LoVo (cell line): ENCODE measurements around the gene NDUFS8.

Experiments used
- DNase-seq: peaks from one replicate; pipeline ENCODE4 v3.0.0-alpha.2; 2016; ENCODE audit warnings: low spot score

Gene NDUFS8

DNA sequence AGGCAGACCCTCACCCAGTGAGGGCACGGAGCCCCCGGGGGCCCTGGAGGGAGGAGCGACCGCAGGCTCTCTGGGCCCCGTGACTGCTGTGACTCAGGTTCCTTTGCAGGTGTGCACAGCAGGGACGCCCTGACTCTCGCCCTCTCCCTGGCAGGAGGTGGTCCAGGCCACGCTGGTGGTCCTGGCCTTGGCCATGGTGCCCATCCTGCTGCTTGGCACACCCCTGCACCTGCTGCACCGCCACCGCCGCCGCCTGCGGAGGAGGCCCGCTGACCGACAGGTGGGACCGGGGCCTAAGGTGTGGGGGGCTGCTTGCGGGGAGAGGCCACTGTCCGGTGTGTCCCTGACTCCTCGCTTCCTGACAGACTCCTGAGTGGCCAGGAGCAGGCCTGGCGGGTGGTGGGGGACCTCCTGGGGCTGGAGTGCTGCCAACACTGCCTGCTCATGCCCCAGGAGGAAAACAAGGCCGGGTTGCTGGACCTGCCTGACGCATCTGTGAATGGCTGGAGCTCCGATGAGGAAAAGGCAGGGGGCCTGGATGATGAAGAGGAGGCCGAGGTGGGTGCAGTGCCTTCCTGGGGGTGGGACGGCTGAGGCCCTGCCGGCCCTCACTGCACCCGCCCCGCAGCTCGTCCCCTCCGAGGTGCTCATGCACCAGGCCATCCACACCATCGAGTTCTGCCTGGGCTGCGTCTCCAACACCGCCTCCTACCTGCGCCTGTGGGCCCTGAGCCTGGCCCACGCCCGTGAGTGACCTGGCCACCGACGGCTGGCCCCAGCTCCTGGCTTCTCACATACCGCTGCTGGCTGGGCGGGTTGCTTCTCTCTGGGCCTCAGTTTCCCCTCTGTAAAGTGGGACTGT lies 19.3 kb downstream of the NDUFS8 start:
- DNase-seq: no peak

DNA sequence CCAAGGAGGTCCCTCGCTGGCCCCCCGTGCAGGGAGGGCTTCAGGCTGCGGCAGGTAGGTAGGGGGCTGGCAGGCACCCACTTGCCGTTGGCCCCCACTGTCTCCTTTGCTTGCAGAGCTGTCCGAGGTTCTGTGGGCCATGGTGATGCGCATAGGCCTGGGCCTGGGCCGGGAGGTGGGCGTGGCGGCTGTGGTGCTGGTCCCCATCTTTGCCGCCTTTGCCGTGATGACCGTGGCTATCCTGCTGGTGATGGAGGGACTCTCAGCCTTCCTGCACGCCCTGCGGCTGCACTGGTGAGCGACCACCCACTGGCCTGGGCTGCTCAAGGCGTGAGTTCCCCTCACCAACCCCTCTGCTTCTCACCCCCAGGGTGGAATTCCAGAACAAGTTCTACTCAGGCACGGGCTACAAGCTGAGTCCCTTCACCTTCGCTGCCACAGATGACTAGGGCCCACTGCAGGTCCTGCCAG lies 19.9 kb downstream of the NDUFS8 start:
- DNase-seq: no peak

DNA sequence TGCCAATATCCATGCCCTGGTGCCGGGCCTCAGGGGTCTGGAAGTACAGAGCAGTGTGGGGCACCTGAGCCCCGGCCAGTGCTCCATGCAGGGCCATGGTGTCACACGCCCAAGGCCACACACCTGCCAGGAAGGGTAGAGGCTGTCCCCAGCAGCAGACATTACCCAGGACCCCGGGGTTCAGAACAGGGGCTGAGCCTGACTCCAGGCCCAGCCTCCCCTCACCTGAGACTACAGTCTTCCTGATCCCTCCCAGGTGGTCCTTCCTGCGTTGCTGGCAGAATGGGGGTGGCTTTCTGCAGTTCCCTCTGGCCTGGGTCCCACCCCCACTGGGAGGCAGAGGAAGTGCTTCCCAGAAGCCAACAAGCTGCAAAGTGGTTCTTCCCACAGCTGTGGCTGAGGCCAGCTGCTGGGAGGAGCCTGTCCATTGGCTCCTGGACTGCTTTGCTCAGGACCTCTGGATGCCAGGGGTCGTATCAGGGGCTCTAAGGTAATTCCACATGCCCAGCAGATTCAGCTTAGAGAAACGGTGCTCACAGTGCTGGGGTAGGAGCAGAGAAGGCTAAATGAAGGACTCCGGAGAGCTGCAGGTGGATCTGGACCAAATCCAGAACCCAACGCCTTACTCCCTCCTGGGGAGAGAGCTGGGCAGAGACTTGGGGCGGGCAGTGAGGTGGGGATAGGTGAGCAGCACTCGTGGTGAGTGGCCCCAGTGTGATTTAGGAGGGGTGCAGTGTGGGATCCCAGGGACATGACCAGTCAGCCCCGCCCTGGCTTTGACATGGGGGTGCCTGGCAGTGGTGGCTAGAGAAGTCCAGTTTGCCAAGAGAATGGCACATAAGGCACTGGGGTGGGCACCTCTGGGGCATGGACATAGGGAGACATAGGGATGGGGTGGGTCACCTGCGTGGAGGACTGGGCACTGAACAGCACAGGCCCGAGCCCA lies 21.0 kb downstream of the NDUFS8 start:
- no peak for DNase-seq

DNA sequence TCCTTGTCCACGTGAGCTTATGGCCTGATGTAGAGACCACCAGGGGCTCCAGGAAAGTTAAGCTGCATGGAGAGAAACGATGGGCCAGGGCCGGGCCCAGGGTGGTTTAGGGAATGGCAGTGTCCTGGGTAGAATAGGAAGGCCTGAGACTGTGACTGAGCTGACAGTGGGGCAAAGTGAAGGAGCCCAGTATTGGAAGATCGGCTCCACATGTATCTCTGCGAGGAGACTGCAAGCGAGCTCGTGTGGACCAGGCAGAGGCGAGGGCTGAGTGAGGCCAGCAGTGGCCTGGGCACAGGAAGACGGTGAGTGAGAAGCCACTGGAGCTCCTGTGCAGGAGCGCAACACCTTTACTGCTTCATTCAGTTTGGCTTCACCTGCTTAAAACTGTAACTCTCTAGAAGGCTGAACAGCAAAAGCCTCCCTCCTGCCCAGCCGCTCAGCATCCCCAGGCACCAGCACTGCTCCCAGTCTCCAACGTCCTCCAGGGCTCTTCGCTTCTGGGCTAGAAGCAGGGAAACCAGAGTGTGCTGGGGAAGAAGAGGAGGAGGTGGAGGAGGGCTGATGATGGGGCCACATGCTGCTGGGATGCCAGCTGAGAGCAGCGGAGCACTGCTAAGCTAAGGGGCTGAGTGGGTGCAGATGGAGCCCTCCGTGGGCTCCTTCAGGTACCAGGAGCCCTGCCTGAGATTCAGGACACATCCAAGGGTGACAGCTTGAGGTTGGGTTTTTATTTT lies 21.8 kb downstream of the NDUFS8 start:
- no peak for DNase-seq

DNA sequence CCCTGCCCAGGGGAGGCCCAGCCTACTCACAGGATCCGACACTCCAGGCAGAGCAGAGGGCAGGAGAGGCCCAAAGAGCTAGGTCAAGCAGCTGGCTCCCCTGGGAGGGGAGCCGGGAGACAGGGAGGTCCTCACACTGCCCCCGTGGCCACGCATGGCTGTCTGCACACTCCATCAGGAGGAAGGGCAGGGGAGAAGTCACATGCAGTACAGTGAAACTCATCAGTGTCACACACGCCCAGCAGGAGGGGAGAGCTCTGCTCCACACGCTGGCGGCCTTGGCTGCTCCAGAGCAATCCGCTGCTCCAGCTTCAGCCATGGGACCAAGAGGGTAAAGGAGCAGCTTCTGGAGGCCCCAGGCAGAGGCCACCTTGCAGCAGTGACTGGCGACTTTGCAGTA lies 22.6 kb downstream of the NDUFS8 start:
- no peak for DNase-seq

DNA sequence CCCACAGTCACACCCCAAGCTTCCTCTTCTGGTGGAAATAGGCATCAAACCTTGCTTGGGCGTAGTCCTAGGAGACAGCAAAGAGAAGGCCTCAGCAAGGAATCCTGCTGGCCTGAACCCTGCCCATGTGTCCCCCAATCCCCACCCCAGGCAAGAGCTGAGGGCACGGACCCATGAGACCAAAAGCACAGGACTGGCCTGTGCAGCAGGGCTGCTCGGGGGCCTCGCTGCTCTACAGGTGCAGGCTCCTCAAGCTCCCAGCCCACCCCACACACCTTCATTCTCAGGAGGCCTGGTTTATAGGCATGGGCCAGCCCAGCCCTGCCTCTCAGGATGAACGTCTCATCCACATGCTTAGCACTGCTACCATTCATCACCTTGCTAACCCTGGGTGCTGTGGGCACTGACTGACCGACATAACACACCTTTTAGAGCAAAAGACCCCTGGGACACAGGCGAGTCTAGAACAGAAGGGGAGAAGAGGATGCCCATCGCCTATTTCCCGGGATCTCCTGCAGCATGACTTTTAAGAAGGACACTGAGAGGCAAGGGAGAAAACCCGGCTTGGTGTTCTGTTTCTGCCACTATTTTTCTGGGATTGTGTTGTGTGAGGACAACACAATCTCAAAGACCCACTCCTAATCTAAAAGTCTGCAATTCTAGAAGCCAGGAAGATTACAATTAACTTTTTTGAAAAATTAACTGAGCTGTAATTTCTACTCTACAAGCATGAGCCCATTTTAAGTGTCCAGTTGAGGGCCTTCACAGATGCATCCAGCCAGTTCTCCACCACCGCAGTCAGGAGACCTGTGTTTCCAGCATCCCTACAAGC lies 23.7 kb downstream of the NDUFS8 start:
- no peak for DNase-seq

DNA sequence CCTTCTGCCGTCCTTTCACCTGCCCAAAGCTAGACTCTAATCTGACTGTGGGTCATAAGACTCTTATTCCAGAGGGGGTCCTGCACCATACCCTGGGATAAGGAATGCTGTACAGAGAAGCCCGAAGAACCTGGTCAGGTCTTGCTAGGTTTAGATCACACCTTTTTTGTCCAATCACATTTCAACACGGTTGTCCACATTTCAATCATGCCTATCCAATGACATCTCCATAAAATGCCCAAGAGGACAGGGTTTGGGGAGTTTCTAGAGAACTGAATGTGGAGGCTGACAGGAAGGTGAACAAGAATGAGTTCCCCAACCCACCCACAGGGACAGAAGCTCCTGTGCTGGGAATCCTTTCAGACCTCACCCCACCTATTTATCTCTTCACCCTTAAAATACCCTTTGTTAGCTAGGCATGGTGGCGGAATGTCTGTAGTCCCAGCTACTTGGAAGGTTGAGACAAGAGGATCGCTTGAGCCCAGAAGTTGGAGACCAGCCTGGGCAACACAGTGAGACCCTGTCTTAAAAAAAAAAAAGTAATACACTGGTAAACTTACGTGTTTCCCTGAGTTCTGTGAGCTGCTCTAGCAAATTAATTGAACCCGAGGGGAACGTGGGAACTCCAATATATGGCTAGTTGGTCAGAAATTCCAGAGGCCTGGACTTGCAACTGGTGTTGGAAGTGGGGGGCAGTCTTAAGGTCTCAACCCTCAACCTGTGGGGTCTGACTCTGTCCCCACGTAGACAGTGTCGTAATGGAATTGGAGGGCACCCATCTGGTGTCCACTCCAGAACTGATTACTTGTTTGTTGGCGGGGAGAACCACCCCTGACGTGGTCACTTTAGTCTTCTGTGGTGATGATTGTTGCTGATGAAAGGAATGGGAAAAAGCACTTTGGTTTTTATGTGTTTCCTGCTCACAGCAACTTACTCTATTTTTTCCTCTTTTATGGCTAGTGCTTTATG lies 26.1 kb downstream of the NDUFS8 start:
- DNase-seq: no peak

DNA sequence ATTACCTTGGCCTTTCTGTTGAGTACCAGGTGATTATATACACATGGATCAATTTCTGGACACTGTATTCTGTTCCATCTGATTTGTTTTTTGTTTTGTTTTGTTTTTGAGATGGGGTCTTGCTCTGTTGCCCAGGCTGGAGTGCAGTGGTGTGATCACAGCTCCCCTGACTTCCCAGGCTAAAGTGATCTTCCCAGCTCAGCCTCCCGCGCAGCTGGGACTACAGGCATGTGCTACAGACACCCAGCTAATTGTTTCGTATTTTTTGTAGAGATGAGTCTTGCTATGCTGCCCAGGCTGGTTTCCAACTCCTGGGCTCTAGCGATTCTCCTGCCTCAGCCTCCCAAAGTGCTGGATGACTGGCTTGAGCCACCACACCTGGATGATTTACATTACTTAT lies 27.3 kb downstream of the NDUFS8 start:
- no peak for DNase-seq

DNA sequence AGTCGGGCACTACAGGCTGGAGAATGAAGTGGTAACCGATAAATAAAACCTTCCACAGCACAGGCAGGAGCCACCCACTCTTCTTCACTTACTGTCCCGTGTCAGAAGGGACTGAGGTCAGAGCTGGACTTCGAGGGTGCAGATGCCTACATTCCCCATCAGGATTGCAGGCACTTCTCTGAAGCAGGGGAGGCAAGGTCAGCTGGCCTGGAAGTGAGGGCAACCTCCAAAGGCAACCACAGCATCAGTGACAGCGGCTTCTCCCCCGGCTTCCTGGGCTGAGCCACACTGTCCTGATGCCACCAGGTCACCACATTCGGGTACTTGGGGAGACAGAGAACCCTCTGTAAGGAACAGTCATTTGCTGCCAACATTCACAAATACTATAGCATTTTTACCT lies 31.0 kb downstream of the NDUFS8 start:
- DNase-seq: no peak

DNA sequence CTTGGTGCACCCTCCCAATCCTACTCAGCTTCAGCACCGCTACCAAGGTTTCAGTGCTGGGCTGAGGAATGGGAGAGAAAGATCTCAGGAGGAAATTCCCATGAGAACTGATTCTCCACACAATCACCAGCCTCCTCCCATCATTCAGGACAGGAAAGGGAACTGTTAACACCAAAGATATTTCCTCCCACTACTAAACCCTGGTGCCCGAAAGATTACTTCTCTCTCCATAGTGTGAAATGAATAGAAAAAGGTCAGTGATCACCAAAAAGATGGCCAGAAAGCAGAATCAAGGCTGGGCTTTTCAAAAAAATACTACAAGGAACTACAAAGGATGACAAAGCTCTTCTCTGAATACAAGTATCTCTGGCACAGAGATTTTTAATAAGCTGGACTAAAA lies 34.4 kb downstream of the NDUFS8 start:
- DNase-seq: no peak

DNA sequence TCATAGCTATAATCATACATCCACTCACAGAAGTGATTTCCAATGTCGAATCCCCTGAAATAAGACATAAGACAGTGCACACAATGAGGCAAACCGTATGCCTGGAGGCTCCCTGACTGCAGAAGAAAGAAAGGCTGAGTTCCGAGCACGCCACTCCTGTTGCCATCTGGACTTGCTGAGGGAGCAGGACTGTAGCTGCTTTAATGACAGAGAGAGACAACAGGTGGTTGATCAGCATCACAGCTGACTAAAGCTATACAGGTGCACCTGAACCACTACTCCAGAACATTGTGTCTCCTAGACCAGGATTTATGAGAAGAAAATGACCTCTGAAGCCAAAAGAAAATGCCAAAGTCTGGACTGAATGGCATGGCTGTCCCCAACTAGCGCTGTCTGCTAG lies 35.4 kb downstream of the NDUFS8 start:
- DNase-seq: no peak

DNA sequence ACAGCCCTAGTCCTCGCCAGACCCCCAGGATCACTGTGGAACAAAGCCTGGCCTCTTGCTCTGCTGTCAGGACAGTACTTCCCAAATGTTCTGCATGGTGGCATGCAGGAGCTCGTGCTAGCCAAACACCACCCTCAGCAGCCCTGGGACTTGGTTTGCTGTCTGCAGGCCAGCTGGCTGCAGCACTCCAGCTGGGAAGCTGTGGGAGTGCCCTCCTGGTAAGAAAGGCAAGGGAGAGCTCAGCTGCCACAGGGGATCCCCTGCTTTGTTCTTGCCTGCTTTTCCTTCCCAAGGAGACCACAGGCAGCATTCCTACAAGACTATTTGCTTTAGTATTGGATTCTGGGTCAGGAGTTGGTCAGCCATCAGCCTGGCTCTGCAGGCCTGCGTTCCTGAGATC lies 36.3 kb downstream of the NDUFS8 start:
- no peak for DNase-seq

DNA sequence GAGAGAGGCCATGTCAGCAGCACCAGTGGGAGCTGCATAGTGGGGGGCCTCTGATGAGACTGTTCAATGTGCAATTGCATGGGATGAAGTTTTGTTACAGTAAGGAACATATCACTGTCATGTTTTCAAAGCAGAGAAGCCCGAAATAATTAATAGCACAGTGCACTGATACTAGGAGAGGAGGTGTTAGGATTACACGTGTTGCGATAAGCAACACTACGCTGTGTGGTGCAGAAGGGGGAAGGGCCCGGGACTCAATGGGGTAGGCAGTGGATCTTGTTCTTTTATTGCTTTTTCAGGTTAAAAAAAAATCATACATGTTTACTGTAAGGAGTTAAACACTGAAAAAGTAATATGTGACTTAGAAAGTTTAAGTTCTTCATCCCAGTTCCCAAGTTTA lies 37.5 kb downstream of the NDUFS8 start:
- DNase-seq: no peak

DNA sequence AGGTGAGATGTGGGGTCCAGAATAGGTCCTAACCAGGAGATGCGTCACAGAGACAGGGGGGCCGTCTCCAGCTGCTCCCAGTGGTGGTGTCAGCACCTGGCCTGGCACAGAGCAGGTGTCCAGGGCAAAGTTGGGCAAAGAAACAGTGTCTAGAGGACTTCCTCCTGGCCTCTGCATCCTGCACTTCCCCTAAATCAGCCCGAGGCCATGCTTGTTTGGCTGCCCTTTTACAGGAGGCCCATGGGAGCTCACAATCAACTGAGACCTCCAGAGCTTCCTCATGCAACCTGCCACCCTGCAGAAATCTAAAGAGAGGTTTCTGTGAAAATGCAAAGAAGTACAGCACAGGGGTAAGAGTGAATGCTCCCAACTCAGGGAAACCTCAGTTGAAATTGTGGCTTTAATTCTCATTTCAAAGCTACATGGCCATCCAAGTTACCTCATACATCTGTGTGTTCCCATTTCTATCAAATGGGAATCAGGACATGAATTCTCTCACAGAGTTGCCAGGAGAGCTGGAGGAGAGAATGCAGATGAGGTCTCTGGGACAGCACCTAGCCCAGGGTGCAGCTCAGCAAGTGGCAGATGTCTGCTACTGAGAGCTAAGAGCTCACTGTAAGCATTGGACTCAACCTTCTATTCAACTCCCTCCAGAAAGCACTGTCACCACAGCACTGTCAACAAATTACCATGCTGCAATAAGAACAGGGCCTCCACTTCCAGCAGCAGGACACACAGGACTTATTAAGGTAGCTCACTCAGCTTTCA lies 41.0 kb downstream of the NDUFS8 start:
- no peak for DNase-seq

DNA sequence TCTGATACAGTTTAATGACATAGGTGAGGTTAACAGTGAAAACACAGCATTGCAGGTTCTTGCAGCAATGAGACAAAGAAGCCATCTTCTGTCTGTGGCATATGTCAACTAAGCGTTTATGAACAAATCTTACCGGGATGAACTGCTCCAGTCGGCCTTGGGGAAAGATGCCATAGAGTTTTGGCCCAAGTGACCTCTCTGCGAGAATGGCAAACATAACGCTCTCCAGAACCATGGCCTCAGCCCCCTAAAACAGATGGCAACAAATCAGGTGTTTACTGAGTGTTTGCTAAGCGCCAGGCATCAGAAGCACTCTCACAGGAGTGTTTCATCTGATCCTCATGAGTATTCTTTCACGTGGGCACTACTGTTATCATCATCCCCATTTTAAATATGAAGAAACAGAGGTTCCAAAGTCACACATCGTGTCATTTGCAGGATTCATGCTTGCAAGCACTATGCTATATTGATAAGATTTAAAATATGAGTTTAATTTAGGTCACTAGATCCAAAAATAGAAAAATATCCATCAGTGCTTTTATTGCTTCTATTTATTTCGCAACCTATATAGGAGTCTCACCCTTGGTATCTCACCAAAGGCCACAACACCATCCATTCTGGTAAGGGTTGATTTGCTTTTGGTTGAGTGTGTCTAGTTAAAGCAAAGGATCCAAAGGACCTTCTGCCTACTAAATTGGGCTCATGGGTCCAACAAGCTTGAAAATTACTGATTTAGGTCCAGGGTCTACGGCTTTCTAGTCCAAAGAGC lies 44.3 kb downstream of the NDUFS8 start:
- no peak for DNase-seq

DNA sequence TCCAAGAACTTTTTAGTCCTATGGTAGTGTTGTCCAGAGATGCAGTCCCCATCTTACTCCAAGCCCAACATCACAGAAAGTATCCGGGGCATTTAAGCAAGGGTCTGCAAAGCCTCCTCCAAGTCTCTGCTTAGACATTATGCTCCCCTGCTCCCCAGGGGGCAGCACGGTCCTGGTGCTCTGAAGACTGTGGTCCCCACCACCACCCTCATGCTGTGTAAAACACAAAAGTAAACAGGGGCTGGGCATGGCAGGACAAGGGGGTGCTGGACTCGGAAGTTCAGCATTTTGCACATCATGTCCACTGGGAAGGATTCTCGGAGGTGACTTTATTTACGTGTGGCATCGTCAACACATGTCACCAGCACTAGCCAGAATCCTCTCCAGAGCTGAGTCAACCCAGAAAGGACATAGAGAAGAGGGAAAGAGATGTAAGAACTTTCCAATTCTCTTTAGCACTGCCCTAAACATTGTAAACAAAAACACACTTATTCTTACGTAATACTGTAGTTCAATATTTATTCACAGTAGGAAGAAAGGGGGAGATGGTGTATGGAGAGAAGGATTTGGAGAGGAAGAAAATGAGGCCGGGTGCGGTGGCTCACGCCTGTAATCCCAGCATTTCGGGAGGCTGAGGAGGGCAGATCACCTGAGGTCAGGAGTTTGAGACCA lies 46.0 kb downstream of the NDUFS8 start:
- no peak for DNase-seq

DNA sequence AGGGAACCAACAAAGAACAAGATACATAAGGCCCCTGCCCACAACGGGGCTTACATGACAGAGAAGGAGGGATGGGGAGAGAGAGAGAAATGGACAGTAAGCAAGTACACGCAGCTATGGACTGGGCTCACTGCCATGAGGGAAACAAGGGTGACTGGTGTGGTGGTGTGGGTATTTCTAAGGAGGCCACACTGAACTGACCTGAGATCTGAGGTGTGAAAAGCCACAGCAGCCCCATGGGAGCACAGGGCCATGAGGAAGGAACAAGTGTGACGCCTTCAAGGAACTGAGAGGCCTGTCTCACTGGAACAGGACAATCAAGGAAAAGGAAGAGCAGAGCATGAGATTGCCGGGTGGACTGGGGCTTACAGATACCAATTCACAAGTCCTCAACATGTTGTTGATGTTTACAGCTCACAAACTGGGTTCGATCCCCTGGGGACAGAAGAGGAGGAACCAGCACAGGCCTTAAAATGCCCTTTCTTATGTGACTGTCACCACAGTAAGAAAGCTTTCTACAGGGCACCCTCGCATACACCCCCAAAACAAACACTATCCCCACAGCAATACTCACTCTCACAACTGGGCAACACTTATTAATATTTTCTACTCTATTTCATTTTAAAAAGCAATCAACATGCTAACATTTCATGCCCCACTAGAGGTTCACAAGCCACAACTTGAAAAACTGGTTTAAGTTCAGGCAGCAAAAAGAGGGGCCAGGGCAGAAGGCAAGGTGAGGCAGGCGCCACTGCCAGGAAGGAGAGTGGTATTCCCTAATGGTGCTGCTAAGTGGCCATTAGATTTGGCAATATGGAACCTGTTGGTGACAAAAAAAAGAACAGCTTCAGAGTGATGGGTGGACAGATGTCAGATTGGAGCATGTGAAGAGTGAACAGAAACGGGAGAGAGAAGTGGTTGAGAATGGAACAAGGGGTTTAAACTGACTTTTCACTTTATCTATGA lies 47.4 kb downstream of the NDUFS8 start:
- no peak for DNase-seq
